NCI-H69 (cell line): Measurements from ENCODE around the gene CLTCL1.
"Not testable (repeated sequence)": the region's sequence is repeated elsewhere in the genome, so short reads cannot be mapped to it uniquely, and the experiment has no call there.

ENCODE experiments used
- DNase-seq: peaks from one replicate; lab custom pipeline; 2025; lab: John Stamatoyannopoulos, UW

Gene CLTCL1

DNA sequence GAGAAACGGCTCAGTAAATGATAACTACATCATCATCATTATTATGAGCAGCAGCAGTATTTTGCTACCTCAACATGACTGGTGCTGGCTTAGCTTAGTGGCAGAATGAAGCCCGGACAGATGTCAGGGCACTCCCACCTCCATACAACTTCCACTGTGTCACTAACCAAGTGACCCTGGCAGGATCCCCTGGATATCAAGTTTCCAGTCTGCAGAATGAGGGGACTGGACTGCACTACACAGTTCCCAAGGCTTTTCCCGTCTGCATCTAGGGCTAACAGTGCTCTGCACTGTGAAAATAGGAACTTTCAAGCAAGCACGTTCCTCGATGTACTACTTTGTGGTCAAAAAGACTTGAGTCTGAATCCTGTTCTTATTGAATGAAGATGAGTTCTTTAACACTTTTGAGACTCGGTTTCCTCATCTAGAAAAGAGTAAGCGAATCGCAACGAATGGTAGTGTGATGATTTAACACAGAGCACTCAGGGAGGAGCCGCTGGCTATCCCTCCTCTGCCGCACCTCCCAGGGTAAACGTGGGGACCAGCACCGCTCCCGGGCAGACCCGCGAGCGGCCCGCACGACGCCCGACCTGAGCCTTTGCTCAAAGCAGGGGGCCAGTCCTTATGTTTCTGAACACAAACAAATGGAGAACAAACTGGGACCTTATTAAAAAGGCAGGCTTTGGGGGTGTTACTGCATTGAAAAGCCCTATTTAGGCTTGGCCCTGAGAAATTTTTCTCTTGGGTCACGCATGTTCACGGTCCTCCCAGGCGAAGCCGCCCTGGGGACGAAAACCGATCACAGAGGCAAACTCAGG, 910 bp downstream of the CLTCL1 start:
- peak; percentile 66 for DNase-seq

DNA sequence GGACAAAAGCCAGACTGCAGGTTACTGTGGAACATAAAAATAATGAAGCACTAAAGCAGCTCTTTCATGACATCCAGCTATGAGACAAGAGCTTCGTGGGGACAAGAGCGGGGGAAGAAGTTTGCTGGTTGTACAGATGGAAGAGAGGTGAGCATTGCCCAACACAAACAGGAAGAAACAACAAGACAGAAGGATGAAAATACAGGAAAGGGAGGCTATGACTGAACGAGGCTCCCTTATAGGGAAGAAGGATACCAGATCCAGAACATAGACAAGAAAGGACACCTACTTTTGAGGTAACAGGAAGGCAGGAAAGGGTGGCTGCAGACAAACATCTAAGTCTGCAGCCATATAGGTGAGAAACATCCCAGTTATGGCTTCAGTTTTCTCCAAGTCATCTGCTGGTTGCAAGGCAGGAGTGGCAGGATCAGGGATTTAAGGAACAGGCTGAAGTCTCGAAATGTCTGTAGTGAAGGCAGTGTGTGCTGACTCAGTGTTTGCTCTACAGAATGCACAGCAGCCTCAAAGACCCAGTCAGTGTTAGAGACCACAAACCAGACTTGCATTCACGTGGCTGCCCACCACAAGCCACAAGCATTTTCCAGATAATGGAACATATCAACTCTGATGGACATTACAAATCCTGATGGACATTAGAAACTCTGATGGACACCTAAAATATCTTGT, 1.9 kb downstream of the CLTCL1 start:
- peak; percentile 30 for DNase-seq

DNA sequence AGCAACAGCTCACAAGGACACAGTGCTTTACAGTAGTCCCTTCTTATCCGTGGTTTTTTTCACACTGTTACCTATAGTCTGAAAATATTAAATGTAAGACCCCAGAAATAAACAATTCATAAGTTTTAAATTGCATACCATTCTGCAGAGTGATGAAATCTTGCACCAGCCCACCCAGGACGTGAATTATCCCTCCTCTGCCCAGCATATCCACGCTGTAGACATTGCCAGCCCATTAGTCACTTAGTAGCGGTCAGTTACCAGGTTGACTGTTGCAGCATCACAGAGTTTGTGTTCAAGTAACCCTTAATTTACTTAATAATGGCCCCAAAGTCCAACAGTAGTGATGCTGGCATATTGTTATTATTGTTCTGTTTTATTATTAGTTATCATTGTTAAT, 3.6 kb downstream of the CLTCL1 start:
- DNase-seq: peak; percentile 37

DNA sequence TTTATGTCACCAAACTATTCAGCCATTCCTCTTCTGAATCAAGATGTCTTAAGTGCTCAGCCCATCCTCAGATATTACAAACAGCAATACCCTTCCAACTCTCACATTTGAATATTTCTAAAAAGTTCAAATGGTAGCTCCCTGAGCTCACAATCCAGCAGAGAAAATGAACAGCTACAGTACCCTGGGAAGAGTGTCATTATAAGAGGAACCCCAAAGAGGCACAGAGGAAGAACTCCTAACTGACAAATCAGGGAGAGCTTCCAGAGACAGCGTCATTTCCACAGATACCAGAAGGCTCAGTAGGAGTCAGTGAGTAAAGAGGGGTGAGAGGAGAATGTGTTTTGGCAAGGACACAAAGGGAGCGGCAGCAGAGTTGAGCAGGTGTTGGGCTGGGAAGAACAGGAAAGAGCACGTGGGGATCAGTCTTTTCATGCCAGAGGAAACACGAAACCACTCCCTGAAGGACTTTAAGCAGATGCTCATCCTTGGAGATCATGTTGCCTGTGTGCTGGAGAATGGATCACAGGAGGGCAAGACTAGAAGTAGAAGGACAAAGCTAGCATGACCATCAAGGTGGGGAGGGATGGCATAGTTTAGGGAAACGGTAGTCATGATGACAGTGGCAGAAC, 4.3 kb downstream of the CLTCL1 start:
- peak; percentile 98 for DNase-seq

DNA sequence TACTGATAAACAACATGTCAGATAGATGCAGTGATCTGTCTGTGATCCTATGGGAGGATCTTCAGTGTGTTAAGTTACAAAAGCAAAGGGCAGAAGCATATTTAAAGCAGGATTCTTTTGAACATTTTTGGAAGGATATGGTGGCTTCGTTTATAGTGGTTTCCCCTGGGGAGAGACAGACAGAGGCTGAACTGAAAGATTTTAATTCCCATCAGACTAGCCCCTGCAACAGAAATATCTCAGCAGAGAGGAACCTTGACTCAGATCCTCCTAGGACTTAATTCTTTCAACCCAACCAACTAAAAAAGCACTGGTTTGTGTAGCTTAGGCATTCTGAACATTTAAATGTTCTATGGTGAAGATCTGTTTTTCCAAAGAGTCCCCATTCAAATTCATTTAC, 5.7 kb downstream of the CLTCL1 start:
- no peak for DNase-seq

DNA sequence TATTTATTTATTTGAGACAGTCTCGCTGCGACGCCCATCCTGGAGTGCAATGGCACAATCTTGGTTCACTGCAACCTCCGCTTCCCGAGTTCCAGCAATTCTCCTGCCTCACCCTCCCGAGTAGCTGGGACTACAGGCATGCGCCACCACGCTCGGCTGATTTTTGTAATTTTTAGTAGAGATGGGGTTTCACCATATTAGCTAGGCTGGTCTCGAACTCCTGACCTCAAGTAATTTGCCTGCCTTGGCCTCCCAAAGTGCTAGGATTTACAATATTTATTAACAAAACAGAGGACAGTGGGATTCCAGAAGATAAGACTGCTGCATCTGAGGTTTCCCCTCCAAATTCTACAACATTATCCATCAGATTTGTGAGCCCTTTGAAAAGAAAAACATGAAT, 12.4 kb downstream of the CLTCL1 start:
- DNase-seq: not testable (repeated sequence)

DNA sequence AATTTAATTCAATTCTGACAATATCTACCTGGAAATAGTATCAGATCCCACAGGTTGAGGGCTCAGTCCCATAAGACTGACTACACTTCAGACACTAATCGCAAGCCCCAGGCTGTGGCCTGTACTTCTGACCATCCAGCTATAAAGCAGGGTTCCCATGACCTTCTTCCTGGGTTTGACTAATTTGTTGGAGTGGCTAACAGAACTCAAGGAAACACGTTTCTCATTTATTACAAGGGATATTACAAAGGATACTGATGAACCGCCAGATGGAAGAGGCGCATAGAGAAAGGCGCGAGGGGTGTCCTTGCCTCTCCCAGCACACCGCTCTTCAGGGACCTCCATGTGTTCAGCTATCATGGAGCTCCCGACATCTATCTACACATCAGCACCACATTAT, 13.7 kb downstream of the CLTCL1 start:
- DNase-seq: no peak

DNA sequence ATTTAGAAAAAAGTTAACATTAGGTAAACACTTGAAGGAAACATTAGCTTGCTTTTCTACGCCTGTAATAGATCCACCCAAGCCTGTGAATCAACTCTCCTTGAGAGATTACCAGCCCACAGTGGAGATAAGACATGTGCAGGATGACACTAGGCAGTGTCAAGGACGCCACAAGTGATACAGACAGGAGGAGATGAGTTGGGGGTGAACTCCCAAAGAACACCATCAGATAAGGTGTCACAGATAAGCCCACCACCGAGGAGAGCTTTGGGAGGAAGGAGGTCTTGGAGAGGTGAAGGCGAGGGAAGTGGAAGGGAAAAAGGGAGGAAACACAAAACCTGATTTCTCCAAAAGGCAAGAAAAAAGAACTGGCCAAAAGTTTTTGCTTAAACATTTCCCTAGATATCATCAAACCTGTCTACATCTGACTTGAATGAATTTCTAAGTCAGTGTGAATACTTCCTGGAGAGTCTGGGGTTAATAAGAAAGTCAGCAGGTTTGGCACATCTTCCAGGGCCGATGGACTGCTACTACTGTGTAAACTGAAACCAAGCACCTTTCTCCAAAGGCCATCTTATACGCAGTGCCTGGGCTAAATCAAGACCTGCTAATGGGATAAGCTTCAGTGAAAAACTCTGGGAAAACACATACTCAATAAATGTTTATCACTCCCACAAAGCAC, 15.5 kb downstream of the CLTCL1 start:
- no peak for DNase-seq

DNA sequence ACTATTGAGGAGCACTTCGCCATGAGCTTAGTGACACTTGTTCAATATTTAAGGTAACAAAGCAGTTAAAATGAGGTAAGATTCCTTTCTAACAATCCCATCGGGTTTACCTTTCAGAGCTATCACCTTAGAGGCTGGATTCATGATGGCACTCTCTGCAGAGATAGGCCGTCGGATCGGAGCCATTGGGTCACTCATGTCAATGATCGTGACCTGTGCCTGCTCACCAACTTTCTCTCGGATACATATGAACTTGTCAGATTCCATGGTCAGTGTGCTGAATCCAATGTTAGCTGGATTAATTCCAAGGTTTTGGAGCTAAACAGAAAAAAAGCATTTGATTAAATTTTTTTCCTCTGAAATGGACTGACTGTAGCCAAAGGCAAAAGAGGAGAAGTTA, 16.0 kb downstream of the CLTCL1 start:
- no peak for DNase-seq

DNA sequence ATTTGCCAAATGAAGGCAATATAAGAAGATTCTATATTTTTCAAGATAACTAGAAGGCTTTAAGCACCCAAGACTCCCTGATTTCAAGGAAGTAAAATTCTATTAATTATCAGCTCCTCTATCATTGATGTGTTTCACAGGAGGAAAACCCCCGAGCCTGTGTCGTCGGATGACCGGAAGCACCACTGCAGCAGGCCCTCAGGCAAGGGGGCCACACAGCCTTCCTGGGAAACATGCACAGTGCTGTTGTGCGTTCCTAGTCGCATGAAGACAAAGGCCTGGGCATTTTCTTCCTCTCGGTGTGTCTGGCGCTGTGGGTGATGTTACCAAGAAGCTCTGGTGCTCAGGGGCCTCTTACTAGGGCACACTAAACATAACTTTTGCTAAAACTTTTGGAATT, 16.4 kb downstream of the CLTCL1 start:
- no peak for DNase-seq

DNA sequence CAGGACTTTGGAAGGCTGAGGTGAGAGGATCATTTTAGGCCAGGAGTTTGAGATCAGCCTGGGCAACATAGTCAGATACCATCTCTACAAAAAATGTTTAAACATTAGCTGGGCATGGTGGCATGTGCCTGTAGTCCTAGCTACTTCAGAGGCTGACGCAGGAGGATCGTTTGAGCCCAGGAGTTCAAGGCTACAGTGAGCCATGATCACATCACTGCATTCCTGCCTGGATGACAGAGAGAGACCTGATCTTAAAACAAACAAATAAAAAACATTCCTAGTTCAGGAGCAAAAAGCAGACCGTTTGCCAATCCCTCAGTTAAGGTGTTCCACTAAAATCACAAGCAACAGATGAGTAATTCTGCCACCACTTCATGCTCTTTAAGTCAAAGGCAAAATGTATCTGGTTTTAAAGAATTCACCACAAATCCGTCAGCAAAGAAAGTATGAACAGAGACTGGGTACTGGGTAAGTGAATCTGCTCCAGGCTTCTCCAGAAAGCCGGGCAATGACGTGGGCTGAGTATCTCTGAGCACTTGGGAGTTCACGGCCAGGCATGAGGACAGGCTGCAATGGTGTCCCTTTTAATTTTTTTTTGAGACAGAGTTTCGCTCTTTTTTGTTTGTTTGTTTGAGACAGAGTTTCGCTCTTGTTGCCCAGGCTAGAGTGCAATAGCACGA, 19.5 kb downstream of the CLTCL1 start:
- no peak for DNase-seq

DNA sequence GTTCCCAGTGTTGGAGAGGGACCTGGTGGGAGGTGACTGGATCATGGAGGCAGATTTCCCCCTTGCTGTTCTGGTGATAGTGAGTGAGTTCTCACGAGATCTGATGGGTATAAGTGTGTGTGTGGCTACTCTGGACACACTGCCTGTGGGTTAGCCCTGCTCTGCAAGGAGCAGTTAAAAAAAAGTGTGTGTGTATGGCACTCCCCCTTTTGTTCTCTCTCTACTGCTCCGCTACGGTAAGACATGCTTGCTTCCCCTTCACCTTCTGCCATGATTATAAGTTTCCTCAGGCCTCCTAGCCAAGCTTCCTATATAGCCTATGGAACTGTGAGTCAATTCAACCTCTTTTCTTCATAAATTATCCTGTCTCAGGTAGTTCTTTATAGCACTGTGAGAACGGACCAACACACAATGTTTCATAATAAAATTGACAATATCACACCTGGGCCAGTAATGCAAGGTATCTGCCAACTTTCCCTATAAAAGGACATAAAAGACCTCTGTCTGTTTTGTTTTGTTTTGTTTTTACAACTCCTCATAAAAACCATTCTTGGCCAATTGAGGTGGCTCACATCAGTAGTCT, 20.2 kb downstream of the CLTCL1 start:
- no peak for DNase-seq

DNA sequence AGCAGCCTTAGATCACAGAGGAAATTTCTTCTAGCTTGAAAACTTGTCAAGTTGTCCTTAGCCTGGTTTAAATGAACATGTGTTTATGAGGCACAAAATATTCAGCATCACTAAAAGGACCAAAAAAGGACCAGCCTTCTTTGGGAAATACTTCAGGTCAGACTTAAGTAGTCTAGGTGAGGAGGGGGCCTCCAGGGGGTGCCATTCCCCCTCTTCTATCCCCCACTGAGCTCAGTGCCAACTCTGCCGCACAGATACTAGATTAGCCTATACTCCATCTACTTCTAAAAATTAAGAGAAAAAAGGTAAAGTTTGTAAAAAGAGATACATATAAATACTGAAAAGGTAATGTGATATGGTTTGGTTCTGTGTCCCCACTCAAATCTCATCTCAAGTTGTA, 20.6 kb downstream of the CLTCL1 start:
- no peak for DNase-seq

DNA sequence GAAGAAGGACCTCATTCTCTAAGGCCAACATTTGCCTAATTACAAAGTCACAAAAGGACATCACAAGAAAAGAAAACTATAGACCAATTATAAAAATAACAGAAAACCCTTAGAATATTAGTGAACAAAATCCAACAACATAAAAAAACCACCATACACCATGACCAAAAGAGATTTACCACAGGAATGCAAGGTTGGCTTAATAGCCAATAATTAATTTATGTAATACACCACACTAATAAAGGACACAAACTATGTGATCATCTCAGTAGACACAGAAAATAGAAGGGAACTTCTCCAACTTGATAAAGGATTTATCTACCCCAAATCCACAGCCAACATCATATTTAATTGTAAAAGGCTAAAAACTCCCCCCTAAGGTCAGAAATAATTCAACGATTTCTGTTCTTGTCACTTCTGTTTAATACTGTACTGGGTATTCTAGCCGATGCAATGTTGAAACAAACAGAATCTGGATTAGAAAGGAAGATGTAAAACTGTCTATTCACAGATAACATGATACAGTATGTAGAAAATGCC, 24.9 kb downstream of the CLTCL1 start:
- no peak for DNase-seq

DNA sequence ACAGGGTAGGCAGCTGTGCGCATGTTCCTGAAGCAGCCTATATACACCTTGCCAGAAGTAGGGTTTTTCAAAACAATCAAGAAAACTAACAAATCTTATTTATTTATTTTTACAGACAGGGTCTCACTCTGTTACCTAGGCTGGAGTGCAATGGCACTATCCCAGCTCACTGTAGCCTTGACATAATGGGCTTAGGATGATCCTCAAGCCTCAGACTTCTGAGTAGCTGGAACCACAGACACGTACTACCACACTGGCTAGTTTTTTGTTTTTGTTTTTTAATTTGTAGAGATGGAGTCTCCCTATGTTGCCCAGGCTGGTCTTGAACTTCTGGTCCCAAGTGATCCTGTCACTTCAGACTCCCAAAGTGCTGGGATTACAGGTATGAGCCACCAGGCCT, 25.7 kb downstream of the CLTCL1 start:
- DNase-seq: no peak

DNA sequence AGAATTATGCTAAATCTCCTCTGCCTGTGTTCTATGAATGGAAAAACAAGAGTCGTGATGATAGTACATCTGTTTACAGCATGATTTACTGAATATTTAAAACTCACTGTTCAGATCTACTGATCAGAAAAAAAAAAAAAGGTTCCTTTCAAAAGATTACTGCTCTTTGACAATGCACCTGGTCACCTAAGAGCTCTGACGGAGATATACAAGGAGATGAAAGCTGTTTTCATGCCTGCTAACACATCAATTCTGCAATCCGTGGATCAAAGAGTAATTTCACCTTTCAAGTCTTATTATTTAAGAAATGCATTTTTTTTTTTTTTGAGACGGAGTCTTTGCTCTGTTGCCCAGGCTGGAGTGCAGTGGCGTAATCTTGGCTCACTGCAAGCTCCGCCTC, 30.7 kb downstream of the CLTCL1 start:
- DNase-seq: no peak

DNA sequence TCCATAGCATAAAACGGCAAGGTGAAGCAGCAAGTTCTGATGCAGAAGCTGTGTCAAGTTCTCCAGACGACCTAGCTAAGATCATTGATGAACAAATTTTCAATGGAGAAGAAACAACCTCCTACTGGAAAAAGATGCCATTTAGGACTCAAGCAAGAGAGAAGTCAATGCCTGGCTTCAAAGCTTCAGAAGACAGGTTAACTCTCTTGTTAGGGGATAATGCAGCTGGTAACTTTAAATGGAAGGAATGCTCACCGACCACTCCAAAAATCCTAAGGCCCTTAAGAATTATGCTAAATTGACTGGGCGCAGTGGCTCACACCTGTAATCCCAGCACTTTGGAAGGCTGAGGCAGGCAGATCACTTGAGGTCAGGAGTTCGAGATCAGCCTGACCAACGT, 31.3 kb downstream of the CLTCL1 start:
- DNase-seq: no peak

DNA sequence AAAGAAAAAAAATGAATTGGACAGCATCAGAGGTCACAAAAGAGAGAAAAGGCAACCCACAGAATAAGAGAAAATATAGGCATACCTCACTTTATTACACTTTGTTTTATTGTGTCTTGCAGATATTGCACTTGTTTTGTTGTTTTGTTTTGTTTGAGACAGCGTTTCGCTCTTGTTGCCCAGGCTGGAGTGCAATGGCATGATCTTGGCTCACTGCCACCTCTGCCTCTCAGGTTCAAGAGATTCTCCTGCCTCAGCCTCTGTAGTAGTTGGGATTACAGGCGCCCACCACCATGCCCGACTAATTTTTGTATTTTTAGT, 32.6 kb downstream of the CLTCL1 start:
- not testable (repeated sequence) for DNase-seq

DNA sequence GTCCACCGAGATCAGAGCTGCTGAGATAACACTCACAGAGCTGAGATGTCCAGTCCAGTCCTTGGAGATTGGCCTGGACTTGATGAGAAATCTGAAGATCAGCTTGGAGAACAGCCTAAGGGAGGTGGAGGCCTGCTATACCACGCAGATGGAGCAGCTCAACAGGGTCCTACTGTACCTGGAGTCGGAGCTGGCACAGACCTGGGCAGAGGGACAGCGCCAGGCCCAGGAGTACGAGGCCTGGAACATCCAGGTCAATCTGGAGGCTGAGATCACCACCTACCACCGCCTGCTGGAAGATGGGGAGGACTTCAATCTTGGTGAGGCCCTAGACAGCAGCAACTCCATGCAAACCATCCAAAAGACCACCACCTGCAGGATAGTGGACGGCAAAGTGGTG, 33.1 kb downstream of the CLTCL1 start:
- DNase-seq: no peak

DNA sequence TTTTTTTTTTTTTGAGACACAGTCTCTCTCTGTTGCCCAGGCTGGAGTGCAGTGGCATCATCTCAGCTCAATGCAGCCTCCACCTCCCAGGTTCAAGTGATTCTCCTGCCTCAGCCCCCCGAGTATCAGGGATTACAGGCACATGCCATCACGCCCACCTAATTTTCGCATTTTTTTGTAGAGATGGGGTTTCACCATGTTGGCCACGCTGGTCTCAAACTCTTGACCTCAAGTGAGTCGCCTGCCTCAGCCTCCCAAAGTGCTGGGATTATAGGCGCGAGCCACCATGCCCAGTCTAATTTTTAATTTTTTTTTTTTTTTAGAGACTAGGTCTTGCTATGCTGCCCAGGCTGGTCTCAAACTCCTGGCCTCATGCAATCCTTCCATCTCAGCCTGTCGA, 35.2 kb downstream of the CLTCL1 start:
- not testable (repeated sequence) for DNase-seq

DNA sequence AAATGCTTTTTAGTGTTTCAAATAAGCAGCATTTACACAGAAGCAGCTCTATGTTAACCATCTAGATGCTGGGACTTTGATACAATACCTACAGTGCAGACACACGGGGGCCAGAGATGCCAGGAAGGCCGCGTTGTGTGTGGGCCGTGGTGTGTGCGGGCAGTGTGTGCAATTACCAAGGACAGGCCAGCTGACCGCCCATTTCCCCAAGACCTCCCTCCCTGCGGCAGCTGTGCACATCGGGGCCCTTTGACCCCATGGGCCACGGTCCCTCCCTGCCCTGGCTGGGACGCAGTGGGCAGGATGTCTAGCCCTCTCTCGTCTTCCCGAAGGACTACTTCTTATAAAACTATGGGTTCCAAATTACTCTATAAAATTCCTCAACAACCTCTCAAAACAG, 38.4 kb downstream of the CLTCL1 start:
- DNase-seq: no peak
